GM19099 (cell line): ENCODE data around the gene PDE4D.

Source experiments
- POLR2A ChIP-seq: IDR thresholded peaks from 3 replicates; pipeline ENCODE4 v1.6.1; 2011; ENCODE audit warnings: low read depth; ENCODE audit not compliant: insufficient read length; ENCODE audit errors: extremely low read depth

Gene PDE4D

GRCh38 chr5:59532979-59533729, 360.4 kb downstream of the PDE4D start:
- TF ChIP-seq POLR2A, result no peak

DNA sequence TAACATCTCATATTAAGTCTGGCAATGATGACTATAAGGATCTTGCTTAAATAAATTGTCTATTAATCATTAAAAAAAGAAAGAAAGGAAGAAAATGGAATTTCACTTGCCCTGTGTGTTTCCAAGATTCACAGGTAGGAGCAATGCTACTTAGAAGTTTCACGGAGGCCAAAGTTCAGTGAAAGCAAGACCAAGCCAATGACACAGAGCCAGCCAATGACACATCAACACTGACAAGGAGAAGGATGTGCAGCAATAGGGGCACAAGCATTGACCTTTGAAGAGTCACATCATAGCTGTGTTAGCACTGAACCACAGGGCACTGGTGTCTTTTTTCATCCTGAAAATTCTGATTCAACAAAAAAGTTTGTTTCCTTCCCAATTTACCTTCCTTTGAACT, 364.3 kb downstream of the PDE4D start:
- no peak for TF ChIP-seq POLR2A

DNA sequence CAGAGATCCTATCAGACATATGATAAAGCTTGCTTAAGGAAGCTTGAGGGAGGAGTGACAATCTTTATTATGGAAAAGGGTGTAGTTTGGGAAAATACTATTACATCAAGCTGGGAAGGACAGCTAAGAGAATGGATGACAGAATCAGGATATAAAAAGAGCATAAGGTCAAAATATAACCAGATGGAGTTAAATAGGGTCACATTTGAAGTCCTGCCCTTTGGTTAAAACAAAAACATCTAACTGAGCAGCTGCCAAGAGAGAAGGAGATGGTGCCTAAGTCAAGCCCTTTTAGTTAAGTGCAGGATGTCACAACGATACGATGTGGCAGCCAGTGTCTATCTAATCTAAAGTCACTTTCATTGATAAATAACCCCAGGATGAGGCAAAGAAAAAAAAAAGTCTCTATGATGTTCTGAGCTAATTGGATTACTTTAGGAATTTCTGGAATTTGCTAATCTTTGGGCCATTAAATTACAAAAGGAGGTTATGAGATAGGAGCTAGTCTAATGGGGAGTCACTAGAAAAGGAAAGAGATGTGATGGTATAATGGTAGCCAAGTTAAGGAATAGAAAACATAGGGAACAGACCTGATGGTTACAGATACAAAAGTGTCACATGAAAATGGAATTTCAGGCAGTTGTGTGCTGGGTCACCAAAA, 365.2 kb downstream of the PDE4D start:
- no peak for TF ChIP-seq POLR2A

GRCh38 chr5:59525957-59526356, 367.6 kb downstream of the PDE4D start:
- TF ChIP-seq POLR2A, result no peak

DNA sequence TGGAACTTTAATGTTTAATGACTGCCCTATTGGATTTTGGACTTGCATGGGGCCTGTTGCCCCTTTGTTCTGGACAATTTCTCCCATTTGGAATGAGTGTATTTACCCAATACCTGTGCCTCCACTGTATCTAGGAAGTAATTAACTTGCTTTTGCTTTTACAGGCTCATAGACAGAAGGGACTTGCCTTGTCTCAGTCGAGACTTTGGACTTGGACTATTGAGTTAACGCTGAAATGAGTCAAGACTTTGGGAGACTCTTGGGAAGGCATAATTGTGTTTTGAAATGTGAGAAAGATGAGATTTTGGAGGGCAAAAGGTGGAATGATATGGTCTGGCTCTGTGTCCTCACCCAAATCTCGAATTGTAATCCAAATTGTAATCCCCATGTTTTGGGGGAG, 368.2 kb downstream of the PDE4D start:
- no peak for TF ChIP-seq POLR2A

DNA sequence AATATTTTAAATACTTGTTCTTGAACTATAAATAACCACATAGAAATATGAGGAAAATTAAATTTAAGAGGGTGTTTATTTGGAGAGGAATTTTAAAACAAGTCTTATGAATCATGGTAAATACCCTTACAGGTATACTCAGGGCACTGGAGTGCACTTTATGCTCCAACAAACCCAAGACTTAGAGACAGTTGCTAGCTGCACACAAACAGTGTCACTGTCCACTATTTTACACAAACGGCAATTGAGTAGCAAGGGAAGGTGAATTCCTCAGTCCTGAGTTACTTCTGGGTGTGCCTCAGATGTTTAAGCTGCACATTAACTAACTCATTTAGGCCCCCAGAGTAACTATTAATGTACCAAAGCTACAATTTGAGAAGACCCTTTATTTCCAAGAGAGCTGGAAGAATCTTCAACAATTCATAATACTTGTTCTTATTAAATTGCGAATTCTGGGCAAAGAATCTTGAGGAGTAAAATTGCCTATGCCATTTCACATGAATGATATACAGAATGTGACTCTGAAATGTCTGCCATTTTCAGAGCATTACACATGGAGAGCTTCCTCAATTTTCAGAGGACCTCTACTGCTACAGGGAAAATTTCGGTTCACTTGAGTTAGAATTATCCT, 371.2 kb downstream of the PDE4D start:
- no peak for TF ChIP-seq POLR2A

- TF ChIP-seq POLR2A, result no peak
Observed at GRCh38 chr5:59521476-59521875, 372.1 kb downstream of the PDE4D start.

DNA sequence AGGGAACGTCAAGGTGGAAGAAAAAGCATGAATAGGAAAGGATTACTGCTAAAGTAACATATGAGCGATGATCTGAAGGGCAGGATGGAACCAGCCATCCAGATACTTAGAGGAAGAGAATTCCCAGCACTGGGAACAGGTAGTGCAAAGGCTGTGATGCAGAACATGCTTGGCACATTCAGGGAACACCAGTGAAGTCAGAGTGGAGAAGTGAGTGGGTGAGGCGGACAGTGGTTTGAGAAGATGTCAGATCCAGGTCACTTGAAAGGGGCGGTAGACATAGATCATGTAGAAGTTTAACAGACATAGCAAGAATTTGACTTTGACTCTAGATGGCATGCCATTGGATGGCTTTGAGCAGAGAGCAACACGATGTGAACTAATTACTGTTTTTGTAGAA, 374.2 kb downstream of the PDE4D start:
- TF ChIP-seq POLR2A, result no peak

GRCh38 chr5:59517926-59518585, 375.5 kb downstream of the PDE4D start:
- no peak for TF ChIP-seq POLR2A

GRCh38 chr5:59516161-59516560, 377.4 kb downstream of the PDE4D start:
- TF ChIP-seq POLR2A, result no peak

DNA sequence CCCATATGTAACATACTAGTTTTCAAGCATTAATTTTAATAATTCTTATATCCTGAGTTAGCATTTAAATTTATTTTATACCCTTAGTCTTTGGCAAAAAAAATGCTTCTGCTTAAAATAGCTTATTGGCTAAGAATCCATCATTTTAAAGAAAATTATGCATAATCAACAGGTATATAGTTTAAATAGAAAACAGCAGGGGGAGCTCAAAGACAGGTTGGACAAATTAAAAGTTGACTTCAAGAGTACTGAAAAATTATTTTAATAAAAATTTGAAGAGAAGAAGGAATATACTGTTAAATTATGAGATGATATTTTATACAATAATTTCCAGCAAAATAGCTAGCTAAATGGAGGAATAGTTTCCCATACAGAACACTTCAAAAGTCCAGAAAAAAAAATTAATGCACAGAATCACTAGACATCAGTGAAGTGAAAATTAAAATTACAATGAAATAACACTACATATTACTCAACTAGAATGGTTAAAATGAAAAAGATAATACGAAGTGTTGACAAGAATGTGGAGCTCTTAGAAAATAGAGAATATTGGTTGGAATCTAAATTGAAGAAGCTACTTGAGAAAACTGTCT, 387.1 kb downstream of the PDE4D start:
- TF ChIP-seq POLR2A, result no peak

GRCh38 chr5:59504043-59504442, 389.5 kb downstream of the PDE4D start:
- no peak for TF ChIP-seq POLR2A

DNA sequence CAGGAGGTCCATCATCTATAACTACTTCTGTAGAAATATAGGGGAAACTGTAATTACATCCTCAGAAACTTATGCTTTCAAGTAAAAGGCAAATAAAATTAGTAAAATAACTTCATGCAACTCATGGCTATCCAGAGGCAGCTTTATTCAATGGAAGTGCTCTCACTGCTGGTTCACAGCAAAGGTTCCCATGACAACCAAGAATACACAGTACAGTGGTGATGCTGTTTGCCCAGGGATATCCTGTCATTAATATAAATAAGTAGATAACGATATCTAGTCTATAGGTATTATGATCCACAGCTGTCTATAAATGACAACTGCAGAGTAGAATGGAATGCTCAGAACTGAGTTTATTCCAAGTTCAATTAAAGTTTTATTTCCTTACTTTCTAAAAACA, 390.3 kb downstream of the PDE4D start:
- no peak for TF ChIP-seq POLR2A

DNA sequence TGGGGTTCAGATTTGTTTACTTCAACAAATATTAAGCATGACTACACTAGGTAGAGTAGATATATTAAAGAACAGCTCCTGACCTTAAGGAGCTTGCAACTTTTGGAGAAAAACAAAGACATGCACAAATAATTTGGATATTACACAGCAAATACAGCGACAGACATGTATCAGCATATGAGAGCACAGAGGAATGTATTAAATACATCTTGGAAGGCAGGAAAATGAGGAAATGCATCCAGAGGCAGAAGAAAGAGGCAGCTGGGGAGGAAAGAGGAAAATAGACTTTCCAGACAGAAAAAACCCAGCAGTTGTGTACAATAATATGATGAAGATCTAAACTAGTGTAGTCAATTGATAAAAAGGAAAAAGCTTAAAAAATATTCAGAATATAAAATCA, 392.2 kb downstream of the PDE4D start:
- TF ChIP-seq POLR2A, result no peak

- no peak for TF ChIP-seq POLR2A
Observed at GRCh38 chr5:59500014-59500413, 393.5 kb downstream of the PDE4D start.
